ENCODE measurements around the gene FKBP1B.

GRCh38 chr2:24019729-24020128 lies 29.8 kb upstream of the FKBP1B start:
- TF ChIP-seq, protein P1, sequence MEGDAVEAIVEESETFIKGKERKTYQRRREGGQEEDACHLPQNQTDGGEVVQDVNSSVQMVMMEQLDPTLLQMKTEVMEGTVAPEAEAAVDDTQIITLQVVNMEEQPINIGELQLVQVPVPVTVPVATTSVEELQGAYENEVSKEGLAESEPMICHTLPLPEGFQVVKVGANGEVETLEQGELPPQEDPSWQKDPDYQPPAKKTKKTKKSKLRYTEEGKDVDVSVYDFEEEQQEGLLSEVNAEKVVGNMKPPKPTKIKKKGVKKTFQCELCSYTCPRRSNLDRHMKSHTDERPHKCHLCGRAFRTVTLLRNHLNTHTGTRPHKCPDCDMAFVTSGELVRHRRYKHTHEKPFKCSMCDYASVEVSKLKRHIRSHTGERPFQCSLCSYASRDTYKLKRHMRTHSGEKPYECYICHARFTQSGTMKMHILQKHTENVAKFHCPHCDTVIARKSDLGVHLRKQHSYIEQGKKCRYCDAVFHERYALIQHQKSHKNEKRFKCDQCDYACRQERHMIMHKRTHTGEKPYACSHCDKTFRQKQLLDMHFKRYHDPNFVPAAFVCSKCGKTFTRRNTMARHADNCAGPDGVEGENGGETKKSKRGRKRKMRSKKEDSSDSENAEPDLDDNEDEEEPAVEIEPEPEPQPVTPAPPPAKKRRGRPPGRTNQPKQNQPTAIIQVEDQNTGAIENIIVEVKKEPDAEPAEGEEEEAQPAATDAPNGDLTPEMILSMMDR (IDR thresholded peaks at IDR 0.05 in 8 of 11, conservative IDR thresholded peaks at IDR 0.05 in 3 of 11) = no peak
- TF ChIP-seq POLR2A (IDR thresholded peaks at IDR 0.05) = no peak

Measured in spleen (tissue), 7 donors.